WTC11 (cell line): Measurements from ENCODE around the gene FAH. TPM values are rescaled to one million over a fixed set of nuclear protein-coding genes. Genes with fewer than 3 reads are reported as not detected.

Experiments
- ATAC-seq: fragments of 200-7000 bp; cut with Tn5 transposase; 2 replicates; pipeline ENCODE4 v1.10.0; 2021; ENCODE audit warnings: mild to moderate bottlenecking, moderate library complexity
- CTCF ChIA-PET: fragments of 300-600 bp; sonication (Branson Sonifier 250); formaldehyde crosslinking; loops from one replicate; lab custom pipeline; 2021; ENCODE audit warnings: antibody characterized with exemption; lab: Charles Lee
- POLR2A ChIA-PET: fragments of 350-600 bp; sonication (Branson Sonifier 250); formaldehyde crosslinking; loops from one replicate; lab custom pipeline; 2021; ENCODE audit warnings: antibody characterized with exemption; lab: Charles Lee
- DNase-seq: peaks from one replicate; pipeline ENCODE4 v3.0.0; 2021; ENCODE audit warnings: low spot score
- H3K27ac Mint-ChIP-seq: 2 replicates; pipeline ENCODE4 v1.8.0; 2021; ENCODE audit warnings: mixed read lengths
- H3K27me3 Mint-ChIP-seq: 2 replicates; pipeline ENCODE4 v1.8.0; 2021; ENCODE audit warnings: low read depth, mild to moderate bottlenecking, moderate library complexity, mixed read lengths
- H3K36me3 Mint-ChIP-seq: 2 replicates; pipeline ENCODE4 v1.8.0; 2021; ENCODE audit warnings: mixed read lengths
- H3K4me1 Mint-ChIP-seq: 2 replicates; pipeline ENCODE4 v1.8.0; 2022; ENCODE audit warnings: mixed read lengths
- H3K4me3 Mint-ChIP-seq: 2 replicates; pipeline ENCODE4 v1.8.0; 2021; ENCODE audit warnings: mild to moderate bottlenecking, moderate library complexity, mixed read lengths
- H3K9me3 Mint-ChIP-seq: 2 replicates; pipeline ENCODE4 v1.8.0; 2021; ENCODE audit warnings: mixed read lengths
- ATF1 ChIP-seq: sonication (generic); formaldehyde crosslinking; IDR thresholded peaks from 2 replicates; pipeline ENCODE4 v1.8.1; 2023; ENCODE audit warnings: mild to moderate bottlenecking, moderate library complexity, missing genetic modification reagents
- ESRRA ChIP-seq: sonication (generic); formaldehyde crosslinking; IDR thresholded peaks from 2 replicates; pipeline ENCODE4 v1.8.1; 2022; ENCODE audit warnings: mild to moderate bottlenecking, missing genetic modification reagents, borderline replicate concordance
- ETV6 ChIP-seq: sonication (generic); formaldehyde crosslinking; IDR thresholded peaks from 2 replicates; pipeline ENCODE4 v1.8.1; 2022; ENCODE audit warnings: mild to moderate bottlenecking, missing genetic modification reagents
- GTF2I ChIP-seq: fragments of 250-450 bp; sonication (Bioruptor Pico); conservative IDR thresholded peaks from 2 replicates; pipeline ENCODE4 v1.4.0; 2021; ENCODE audit warnings: mild to moderate bottlenecking
- JAZF1 ChIP-seq: fragments of 250-450 bp; sonication (Bioruptor Pico); IDR thresholded peaks from 2 replicates; pipeline ENCODE4 v1.9.0; 2021; ENCODE audit warnings: moderate library complexity, mild to moderate bottlenecking, inconsistent platforms
- NFE2L1 ChIP-seq: sonication (generic); formaldehyde crosslinking; IDR thresholded peaks from 2 replicates; pipeline ENCODE4 v1.8.1; 2023; ENCODE audit warnings: missing genetic modification reagents
- NFYB ChIP-seq: sonication (generic); formaldehyde crosslinking; conservative IDR thresholded peaks from 2 replicates; pipeline ENCODE4 v1.8.0; 2022; ENCODE audit warnings: low read depth, missing genetic modification reagents
- NR2C2 ChIP-seq: sonication (generic); formaldehyde crosslinking; IDR thresholded peaks from 2 replicates; pipeline ENCODE4 v1.8.0; 2022; ENCODE audit warnings: mild to moderate bottlenecking, missing genetic modification reagents
- PRRX2 ChIP-seq: fragments of 250-450 bp; sonication (Bioruptor Pico); IDR thresholded peaks from 2 replicates; pipeline ENCODE4 v1.8.0; 2021; ENCODE audit warnings: mild to moderate bottlenecking
- SOX15 ChIP-seq: fragments of 250-450 bp; sonication (Bioruptor Pico); IDR thresholded peaks from 2 replicates; pipeline ENCODE4 v1.9.0; 2021; ENCODE audit warnings: mild to moderate bottlenecking
- TP53 ChIP-seq: sonication (generic); formaldehyde crosslinking; IDR thresholded peaks from 2 replicates; pipeline ENCODE4 v1.8.1; 2023; ENCODE audit warnings: mild to moderate bottlenecking, missing genetic modification reagents
- ZNF121 ChIP-seq: sonication (generic); formaldehyde crosslinking; IDR thresholded peaks from 2 replicates; pipeline ENCODE4 v1.8.0; 2023; ENCODE audit warnings: missing genetic modification reagents
- ZNF138 ChIP-seq: sonication (generic); formaldehyde crosslinking; conservative IDR thresholded peaks from 2 replicates; pipeline ENCODE4 v1.8.1; 2022; ENCODE audit warnings: mild to moderate bottlenecking, moderate library complexity, missing genetic modification reagents
- total RNA-seq: library from RNA; stranded (reverse); gene quantifications from 3 replicates; pipeline ENCODE4 v1.2.3, GENCODE V29; 2021
- TF ChIP-seq, protein P1 (sequence below): sonication (generic); formaldehyde crosslinking; IDR thresholded peaks from 2 replicates; pipeline ENCODE4 v1.8.1; 2022; ENCODE audit warnings: mild to moderate bottlenecking, moderate library complexity, missing genetic modification reagents
- TF ChIP-seq, protein P2 (sequence below): fragments of 250-450 bp; sonication (Bioruptor Pico); IDR thresholded peaks from 2 replicates; pipeline ENCODE4 v2.1.2; 2022; ENCODE audit warnings: mild to moderate bottlenecking, moderate library complexity
- TF ChIP-seq, protein P3 (sequence below): sonication (generic); formaldehyde crosslinking; conservative IDR thresholded peaks from 2 replicates; pipeline ENCODE4 v1.8.1; 2022; ENCODE audit warnings: mild to moderate bottlenecking, missing genetic modification reagents
- TF ChIP-seq, protein P4 (sequence below): sonication (generic); formaldehyde crosslinking; IDR thresholded peaks from 2 replicates; pipeline ENCODE4 v1.8.1; 2023; ENCODE audit warnings: mild to moderate bottlenecking, missing genetic modification reagents, borderline replicate concordance
- TF ChIP-seq, protein P5 (sequence below): sonication (generic); formaldehyde crosslinking; IDR thresholded peaks from 2 replicates; pipeline ENCODE4 v1.8.1; 2022; ENCODE audit warnings: missing genetic modification reagents, borderline replicate concordance
- TF ChIP-seq, protein P6 (sequence below): sonication (generic); formaldehyde crosslinking; IDR thresholded peaks from 2 replicates; pipeline ENCODE4 v1.8.0; 2023; ENCODE audit warnings: missing genetic modification reagents
- TF ChIP-seq, protein P7 (sequence below): sonication (generic); formaldehyde crosslinking; IDR thresholded peaks from 2 replicates; pipeline ENCODE4 v1.8.0; 2023; ENCODE audit warnings: mild to moderate bottlenecking, missing genetic modification reagents
- TF ChIP-seq, protein P8 (sequence below): sonication (generic); formaldehyde crosslinking; conservative IDR thresholded peaks from 2 replicates; pipeline ENCODE4 v1.8.1; 2023; ENCODE audit warnings: mild to moderate bottlenecking, low read depth, missing genetic modification reagents, moderate library complexity

The FAH gene
- total RNA-seq, 1 experiment from 2014 or later = 22.8 TPM

DNA sequence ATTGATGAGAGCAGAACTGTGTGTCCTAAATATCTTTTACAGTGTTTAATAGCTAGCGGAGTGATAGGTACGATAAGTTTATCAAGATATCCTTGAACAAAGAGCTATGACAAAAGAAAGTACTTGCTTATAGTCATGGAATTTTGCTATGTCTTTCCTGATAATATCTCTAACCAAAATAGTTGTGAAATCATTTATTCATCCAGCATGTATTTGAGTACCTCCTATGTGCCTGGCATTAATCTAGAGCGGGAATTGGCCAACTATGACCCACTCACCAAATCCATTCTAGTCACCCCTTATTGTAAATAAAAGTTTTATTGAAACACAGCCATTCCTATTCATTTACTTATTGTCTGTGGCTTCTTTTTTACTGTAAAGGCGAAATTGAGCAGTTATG lies 46.7 kb upstream of the FAH start:
- Mint-ChIP-seq H3K27me3 (no peaks in the 10 kb centered on the region), H3K27ac (no peak overlapping the region), H3K4me1 (peaks cover 24% of the 10 kb centered on the region), H3K9me3 (no peaks in the 10 kb centered on the region), H3K36me3 (0 out of 2 replicates have a peak, but pooled peaks cover 2% of the 10 kb centered on the region), H3K4me3 (no peak overlapping the region)
- CTCF ChIA-PET = no interaction called here
- TF ChIP-seq ESRRA (CRISPR knock-in tag) (no peak), GTF2I (CRISPR knock-in tag) (no peak), JAZF1 (no peak), ZNF121 (CRISPR knock-in tag) (no peak), TP53 (CRISPR knock-in tag) (no peak), ETV6 (CRISPR knock-in tag) (no peak), PRRX2 (no peak), ZNF138 (CRISPR knock-in tag) (no peak)
- TF ChIP-seq, protein P1, sequence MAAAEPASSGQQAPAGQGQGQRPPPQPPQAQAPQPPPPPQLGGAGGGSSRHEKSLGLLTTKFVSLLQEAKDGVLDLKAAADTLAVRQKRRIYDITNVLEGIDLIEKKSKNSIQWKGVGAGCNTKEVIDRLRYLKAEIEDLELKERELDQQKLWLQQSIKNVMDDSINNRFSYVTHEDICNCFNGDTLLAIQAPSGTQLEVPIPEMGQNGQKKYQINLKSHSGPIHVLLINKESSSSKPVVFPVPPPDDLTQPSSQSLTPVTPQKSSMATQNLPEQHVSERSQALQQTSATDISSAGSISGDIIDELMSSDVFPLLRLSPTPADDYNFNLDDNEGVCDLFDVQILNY (CRISPR knock-in tag) = no peak
- TF ChIP-seq, protein P2, sequence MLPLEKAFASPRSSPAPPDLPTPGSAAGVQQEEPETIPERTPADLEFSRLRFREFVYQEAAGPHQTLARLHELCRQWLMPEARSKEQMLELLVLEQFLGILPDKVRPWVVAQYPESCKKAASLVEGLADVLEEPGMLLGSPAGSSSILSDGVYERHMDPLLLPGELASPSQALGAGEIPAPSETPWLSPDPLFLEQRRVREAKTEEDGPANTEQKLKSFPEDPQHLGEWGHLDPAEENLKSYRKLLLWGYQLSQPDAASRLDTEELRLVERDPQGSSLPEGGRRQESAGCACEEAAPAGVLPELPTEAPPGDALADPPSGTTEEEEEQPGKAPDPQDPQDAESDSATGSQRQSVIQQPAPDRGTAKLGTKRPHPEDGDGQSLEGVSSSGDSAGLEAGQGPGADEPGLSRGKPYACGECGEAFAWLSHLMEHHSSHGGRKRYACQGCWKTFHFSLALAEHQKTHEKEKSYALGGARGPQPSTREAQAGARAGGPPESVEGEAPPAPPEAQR (CRISPR knock-in tag) = no peak
- TF ChIP-seq, protein P3, sequence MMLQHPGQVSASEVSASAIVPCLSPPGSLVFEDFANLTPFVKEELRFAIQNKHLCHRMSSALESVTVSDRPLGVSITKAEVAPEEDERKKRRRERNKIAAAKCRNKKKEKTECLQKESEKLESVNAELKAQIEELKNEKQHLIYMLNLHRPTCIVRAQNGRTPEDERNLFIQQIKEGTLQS (CRISPR knock-in tag) = no peak
- TF ChIP-seq, protein P4, sequence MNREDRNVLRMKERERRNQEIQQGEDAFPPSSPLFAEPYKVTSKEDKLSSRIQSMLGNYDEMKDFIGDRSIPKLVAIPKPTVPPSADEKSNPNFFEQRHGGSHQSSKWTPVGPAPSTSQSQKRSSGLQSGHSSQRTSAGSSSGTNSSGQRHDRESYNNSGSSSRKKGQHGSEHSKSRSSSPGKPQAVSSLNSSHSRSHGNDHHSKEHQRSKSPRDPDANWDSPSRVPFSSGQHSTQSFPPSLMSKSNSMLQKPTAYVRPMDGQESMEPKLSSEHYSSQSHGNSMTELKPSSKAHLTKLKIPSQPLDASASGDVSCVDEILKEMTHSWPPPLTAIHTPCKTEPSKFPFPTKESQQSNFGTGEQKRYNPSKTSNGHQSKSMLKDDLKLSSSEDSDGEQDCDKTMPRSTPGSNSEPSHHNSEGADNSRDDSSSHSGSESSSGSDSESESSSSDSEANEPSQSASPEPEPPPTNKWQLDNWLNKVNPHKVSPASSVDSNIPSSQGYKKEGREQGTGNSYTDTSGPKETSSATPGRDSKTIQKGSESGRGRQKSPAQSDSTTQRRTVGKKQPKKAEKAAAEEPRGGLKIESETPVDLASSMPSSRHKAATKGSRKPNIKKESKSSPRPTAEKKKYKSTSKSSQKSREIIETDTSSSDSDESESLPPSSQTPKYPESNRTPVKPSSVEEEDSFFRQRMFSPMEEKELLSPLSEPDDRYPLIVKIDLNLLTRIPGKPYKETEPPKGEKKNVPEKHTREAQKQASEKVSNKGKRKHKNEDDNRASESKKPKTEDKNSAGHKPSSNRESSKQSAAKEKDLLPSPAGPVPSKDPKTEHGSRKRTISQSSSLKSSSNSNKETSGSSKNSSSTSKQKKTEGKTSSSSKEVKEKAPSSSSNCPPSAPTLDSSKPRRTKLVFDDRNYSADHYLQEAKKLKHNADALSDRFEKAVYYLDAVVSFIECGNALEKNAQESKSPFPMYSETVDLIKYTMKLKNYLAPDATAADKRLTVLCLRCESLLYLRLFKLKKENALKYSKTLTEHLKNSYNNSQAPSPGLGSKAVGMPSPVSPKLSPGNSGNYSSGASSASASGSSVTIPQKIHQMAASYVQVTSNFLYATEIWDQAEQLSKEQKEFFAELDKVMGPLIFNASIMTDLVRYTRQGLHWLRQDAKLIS (CRISPR knock-in tag) = no peak
- DNase-seq (no peak), ATAC-seq (no peak)
- POLR2A ChIA-PET = no interaction called here

DNA sequence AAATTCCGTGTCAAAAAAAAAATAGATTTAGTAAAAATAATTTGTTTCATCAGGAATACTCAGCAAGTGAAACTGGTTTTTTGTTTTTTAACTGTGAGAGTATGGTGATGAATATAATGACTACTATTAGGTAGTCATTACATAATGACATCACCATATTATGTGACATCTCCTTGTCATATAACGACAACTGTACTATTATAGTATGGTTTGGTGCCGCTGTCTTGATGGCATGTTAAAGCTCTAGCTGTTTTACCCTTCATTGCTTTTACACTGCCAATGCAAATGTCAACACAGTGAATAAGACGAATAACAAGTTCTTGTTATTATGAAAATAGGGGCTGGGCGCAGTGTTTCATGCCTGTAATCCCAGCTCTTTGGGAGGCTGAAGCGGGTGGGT lies 45.6 kb upstream of the FAH start:
- Mint-ChIP-seq H3K36me3 (no peaks in the 10 kb centered on the region), H3K4me3 (no peak overlapping the region), H3K9me3 (no peaks in the 10 kb centered on the region), H3K27me3 (no peaks in the 10 kb centered on the region), H3K4me1 (peaks cover 24% of the 10 kb centered on the region), H3K27ac (no peak overlapping the region)
- POLR2A ChIA-PET = interaction anchor here (0.6 kb wide), 1 partner anchor 530 kb away, joined by 4 read pairs; no protein-coding TSS in a partner anchor
- ATAC-seq (no peak), DNase-seq (no peak)
- CTCF ChIA-PET = no interaction called here
- no peak for TF ChIP-seq NFE2L1 (CRISPR knock-in tag)
- no peak for TF ChIP-seq ATF1 (CRISPR knock-in tag)
- TF ChIP-seq, protein P5, sequence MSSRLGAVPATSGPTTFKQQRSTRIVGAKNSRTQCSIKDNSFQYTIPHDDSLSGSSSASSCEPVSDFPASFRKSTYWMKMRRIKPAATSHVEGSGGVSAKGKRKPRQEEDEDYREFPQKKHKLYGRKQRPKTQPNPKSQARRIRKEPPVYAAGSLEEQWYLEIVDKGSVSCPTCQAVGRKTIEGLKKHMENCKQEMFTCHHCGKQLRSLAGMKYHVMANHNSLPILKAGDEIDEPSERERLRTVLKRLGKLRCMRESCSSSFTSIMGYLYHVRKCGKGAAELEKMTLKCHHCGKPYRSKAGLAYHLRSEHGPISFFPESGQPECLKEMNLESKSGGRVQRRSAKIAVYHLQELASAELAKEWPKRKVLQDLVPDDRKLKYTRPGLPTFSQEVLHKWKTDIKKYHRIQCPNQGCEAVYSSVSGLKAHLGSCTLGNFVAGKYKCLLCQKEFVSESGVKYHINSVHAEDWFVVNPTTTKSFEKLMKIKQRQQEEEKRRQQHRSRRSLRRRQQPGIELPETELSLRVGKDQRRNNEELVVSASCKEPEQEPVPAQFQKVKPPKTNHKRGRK = no peak
- TF ChIP-seq, protein P1 (CRISPR knock-in tag) = no peak
- TF ChIP-seq NR2C2 = no peak
- TF ChIP-seq NFYB (CRISPR knock-in tag) = no peak
- no peak for TF ChIP-seq ETV6 (CRISPR knock-in tag)
- no peak for TF ChIP-seq SOX15 (CRISPR knock-in tag)
- TF ChIP-seq, protein P6, sequence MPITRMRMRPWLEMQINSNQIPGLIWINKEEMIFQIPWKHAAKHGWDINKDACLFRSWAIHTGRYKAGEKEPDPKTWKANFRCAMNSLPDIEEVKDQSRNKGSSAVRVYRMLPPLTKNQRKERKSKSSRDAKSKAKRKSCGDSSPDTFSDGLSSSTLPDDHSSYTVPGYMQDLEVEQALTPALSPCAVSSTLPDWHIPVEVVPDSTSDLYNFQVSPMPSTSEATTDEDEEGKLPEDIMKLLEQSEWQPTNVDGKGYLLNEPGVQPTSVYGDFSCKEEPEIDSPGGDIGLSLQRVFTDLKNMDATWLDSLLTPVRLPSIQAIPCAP (CRISPR knock-in tag) = no peak
- TF ChIP-seq, protein P7, sequence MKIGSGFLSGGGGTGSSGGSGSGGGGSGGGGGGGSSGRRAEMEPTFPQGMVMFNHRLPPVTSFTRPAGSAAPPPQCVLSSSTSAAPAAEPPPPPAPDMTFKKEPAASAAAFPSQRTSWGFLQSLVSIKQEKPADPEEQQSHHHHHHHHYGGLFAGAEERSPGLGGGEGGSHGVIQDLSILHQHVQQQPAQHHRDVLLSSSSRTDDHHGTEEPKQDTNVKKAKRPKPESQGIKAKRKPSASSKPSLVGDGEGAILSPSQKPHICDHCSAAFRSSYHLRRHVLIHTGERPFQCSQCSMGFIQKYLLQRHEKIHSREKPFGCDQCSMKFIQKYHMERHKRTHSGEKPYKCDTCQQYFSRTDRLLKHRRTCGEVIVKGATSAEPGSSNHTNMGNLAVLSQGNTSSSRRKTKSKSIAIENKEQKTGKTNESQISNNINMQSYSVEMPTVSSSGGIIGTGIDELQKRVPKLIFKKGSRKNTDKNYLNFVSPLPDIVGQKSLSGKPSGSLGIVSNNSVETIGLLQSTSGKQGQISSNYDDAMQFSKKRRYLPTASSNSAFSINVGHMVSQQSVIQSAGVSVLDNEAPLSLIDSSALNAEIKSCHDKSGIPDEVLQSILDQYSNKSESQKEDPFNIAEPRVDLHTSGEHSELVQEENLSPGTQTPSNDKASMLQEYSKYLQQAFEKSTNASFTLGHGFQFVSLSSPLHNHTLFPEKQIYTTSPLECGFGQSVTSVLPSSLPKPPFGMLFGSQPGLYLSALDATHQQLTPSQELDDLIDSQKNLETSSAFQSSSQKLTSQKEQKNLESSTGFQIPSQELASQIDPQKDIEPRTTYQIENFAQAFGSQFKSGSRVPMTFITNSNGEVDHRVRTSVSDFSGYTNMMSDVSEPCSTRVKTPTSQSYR = no peak
- TF ChIP-seq, protein P8, sequence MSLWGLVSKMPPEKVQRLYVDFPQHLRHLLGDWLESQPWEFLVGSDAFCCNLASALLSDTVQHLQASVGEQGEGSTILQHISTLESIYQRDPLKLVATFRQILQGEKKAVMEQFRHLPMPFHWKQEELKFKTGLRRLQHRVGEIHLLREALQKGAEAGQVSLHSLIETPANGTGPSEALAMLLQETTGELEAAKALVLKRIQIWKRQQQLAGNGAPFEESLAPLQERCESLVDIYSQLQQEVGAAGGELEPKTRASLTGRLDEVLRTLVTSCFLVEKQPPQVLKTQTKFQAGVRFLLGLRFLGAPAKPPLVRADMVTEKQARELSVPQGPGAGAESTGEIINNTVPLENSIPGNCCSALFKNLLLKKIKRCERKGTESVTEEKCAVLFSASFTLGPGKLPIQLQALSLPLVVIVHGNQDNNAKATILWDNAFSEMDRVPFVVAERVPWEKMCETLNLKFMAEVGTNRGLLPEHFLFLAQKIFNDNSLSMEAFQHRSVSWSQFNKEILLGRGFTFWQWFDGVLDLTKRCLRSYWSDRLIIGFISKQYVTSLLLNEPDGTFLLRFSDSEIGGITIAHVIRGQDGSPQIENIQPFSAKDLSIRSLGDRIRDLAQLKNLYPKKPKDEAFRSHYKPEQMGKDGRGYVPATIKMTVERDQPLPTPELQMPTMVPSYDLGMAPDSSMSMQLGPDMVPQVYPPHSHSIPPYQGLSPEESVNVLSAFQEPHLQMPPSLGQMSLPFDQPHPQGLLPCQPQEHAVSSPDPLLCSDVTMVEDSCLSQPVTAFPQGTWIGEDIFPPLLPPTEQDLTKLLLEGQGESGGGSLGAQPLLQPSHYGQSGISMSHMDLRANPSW (CRISPR knock-in tag) = no peak
